HepG2 (cell line): ENCODE measurements around the gene CC2D1B. TPM values are rescaled to one million over a fixed set of nuclear protein-coding genes. Genes with fewer than 3 reads are reported as not detected.

Experiments used
- CBX5 ChIP-seq: sonication (generic); formaldehyde crosslinking; IDR thresholded peaks from 2 replicates; pipeline ENCODE4 v1.4.0; 2020; ENCODE audit warnings: missing genetic modification reagents, borderline replicate concordance
- DMAP1 ChIP-seq: IDR thresholded peaks from 2 replicates; pipeline ENCODE4 v1.6.1; 2016
- FOXP4 ChIP-seq: sonication (generic); formaldehyde crosslinking; IDR thresholded peaks from 2 replicates; pipeline ENCODE4 v1.4.0; 2020; ENCODE audit warnings: missing genetic modification reagents
- HNF4G ChIP-seq, 2 experiments: sonication (generic) in 1 of 2; formaldehyde crosslinking in 1 of 2; IDR thresholded peaks; 2 replicates each; pipeline versions ENCODE4 v1.4.0 to v1.6.1; 2011 to 2020; ENCODE audit warnings: borderline replicate concordance in 2 of 2, low read depth in 2 of 2, mild to moderate bottlenecking in 2 of 2, low read length in 1 of 2, missing genetic modification reagents in 1 of 2, moderate library complexity in 1 of 2
- IKZF4 ChIP-seq: sonication (generic); formaldehyde crosslinking; IDR thresholded peaks from 2 replicates; pipeline ENCODE4 v1.5.1; 2020; ENCODE audit warnings: borderline replicate concordance, mild to moderate bottlenecking, low read depth, missing genetic modification reagents; ENCODE audit errors: not compliant biosample characterization
- KDM2A ChIP-seq: sonication (generic); formaldehyde crosslinking; IDR thresholded peaks from 2 replicates; pipeline ENCODE4 v1.4.0; 2020; ENCODE audit warnings: low read depth, missing genetic modification reagents, borderline replicate concordance
- KLF11 ChIP-seq: IDR thresholded peaks from 2 replicates; pipeline ENCODE4 v1.6.1; 2016; ENCODE audit warnings: missing compliant biosample characterization
- NBN ChIP-seq: fragments of 450-650 bp; conservative IDR thresholded peaks from 2 replicates; pipeline ENCODE4 v1.6.1; 2017
- THAP9 ChIP-seq: sonication (generic); formaldehyde crosslinking; IDR thresholded peaks from 2 replicates; pipeline ENCODE4; 2020; ENCODE audit warnings: missing genetic modification reagents, mild to moderate bottlenecking, borderline replicate concordance
- UBTF ChIP-seq: sonication (generic); formaldehyde crosslinking; IDR thresholded peaks from 2 replicates; pipeline ENCODE4 v1.4.0; 2020; ENCODE audit warnings: mild to moderate bottlenecking, missing genetic modification reagents
- ZGPAT ChIP-seq: IDR thresholded peaks from 2 replicates; pipeline ENCODE4 v1.6.1; 2016; ENCODE audit warnings: mild to moderate bottlenecking
- ZMYM3 ChIP-seq: sonication (generic); formaldehyde crosslinking; IDR thresholded peaks from 2 replicates; pipeline ENCODE4 v1.5.1; 2020; ENCODE audit warnings: mild to moderate bottlenecking, missing genetic modification reagents
- ZNF564 ChIP-seq: sonication (generic); formaldehyde crosslinking; IDR thresholded peaks from 2 replicates; pipeline ENCODE4 v1.8.1; 2023; ENCODE audit warnings: mild to moderate bottlenecking, missing genetic modification reagents
- polyA plus RNA-seq, 8 experiments: library from polyadenylated mRNA; depleted of rRNA in 3 of 8; stranded (reverse) in 7 of 8; unstranded in 1 of 8; fragments of >200 nt; fragmentation: Illumina TruSeq in 4 of 8; extraction: Trizol in 4 of 8; gene quantifications; 2 replicates each; pipeline versions ENCODE4 v1.2.1 to v1.2.3, GENCODE V29; 2011 to 2016; ENCODE audit warnings: low read depth in 4 of 8, missing spikeins in 1 of 8, mixed read lengths in 1 of 8; ENCODE audit not compliant: insufficient read depth in 1 of 8
- total RNA-seq, 5 experiments: library from RNA; depleted of rRNA; stranded (reverse); fragments of >200 nt; fragmentation: Illumina TruSeq; extraction: Trizol; gene quantifications; 2 replicates each; pipeline ENCODE4 v1.2.3, GENCODE V29; 2016; ENCODE audit warnings: low read depth in 1 of 5

The CC2D1B gene
- total and polyA plus RNA-seq, 2 of the 13 experiments (the other 11 are each of a cell fraction or from before 2014, with no cell fraction given) = 7.2 to 19.2 TPM

- TF ChIP-seq ZMYM3 (0 out of 2 replicates have a peak, but pooled peaks have one; percentile 7), KDM2A (CRISPR knock-in tag) (peak; percentile 93), ZNF564 (CRISPR knock-in tag) (peak; percentile 54; the same call in 1 of the 2 replicates), HNF4G (IDR thresholded peaks at IDR 0.05; ENCODE audit: borderline replicate concordance, low read depth, low read length) (no peak), HNF4G (CRISPR knock-in tag; IDR thresholded peaks at IDR 0.05; ENCODE audit: borderline replicate concordance, low read depth) (peak; percentile 47), UBTF (CRISPR knock-in tag) (peak; percentile 63; the same call in 1 of the 2 replicates), ZGPAT (peak; percentile 81), THAP9 (peak; percentile 89), FOXP4 (CRISPR knock-in tag) (no peak; the same call in 1 of the 2 replicates), KLF11 (CRISPR knock-in tag) (no peak; the same call in 1 of the 2 replicates), IKZF4 (peak; percentile 48), CBX5 (peak; percentile 58; the same call in 1 of the 2 replicates), DMAP1 (CRISPR knock-in tag) (peak; percentile 75; the same call in 1 of the 2 replicates), NBN (no peak)
These were observed 38.3 kb upstream of the CC2D1B start, which contains the start of the genes ORC1 and PRPF38A (continued) for GRCh38 chr1:52404116-52404974.
